Stimulated activated CD4-positive, alpha-beta T cell treated with anti-CD3 and anti-CD28 coated beads, Interleukin-12 subunit alpha, Interleukin-12 subunit beta, amount 100 ng/mL, for 24 hours (primary cell): ENCODE measurements around the gene BPI.
"Not testable (repeated sequence)": the region's sequence is repeated elsewhere in the genome, so short reads cannot be mapped to it uniquely, and the experiment has no call there.

ENCODE experiments used
- DNase-seq, 2 experiments: peaks; one replicate each; pipeline ENCODE4 v3.0.0-alpha.2; 2020; ENCODE audit warnings: low read depth in 2 of 2

Gene BPI

GRCh38 chr20:38303908-38304379, at the start of gene BPI:
Gene BPI (plus strand): TSS chr20:38304156. CDS start chr20:38304224, 68 bp downstream.
- no peak for DNase-seq

GRCh38 chr20:38254621-38255020, 49.3 kb upstream of the BPI start:
- not testable (repeated sequence) for DNase-seq

- DNase-seq = no peak
These were observed 48.6 kb upstream of the BPI start for GRCh38 chr20:38255393-38255792.

GRCh38 chr20:38256021-38256420, 47.9 kb upstream of the BPI start:
- no peak for DNase-seq

GRCh38 chr20:38256966-38257365, 47.0 kb upstream of the BPI start:
- DNase-seq = no peak

GRCh38 chr20:38258545-38259215, 45.3 kb upstream of the BPI start:
- no peak for DNase-seq

GRCh38 chr20:38260025-38260377, 44.0 kb upstream of the BPI start:
- DNase-seq = no peak

GRCh38 chr20:38260378-38261053, 43.4 kb upstream of the BPI start, which contains the start of gene KIAA1755:
Gene KIAA1755 (minus strand): TSS chr20:38260735. CDS start chr20:38260500, 235 bp downstream.
- DNase-seq = no peak

GRCh38 chr20:38261054-38261390, 42.9 kb upstream of the BPI start:
- no peak for DNase-seq

GRCh38 chr20:38262931-38263330, 41.0 kb upstream of the BPI start:
- DNase-seq = no peak

- no peak for DNase-seq
These were observed 37.5 kb upstream of the BPI start for GRCh38 chr20:38266426-38266825.

- DNase-seq = no peak
These were observed 36.7 kb upstream of the BPI start for GRCh38 chr20:38267296-38267695.

GRCh38 chr20:38267901-38268514, 35.9 kb upstream of the BPI start:
- DNase-seq = no peak

- no peak for DNase-seq
These were observed 34.9 kb upstream of the BPI start for GRCh38 chr20:38269040-38269439.

- DNase-seq = no peak
These were observed 34.2 kb upstream of the BPI start for GRCh38 chr20:38269715-38270114.

GRCh38 chr20:38270869-38271605, 32.9 kb upstream of the BPI start:
- DNase-seq = no peak

- DNase-seq = no peak
These were observed 32.3 kb upstream of the BPI start for GRCh38 chr20:38271608-38272120.

- no peak for DNase-seq
These were observed 31.6 kb upstream of the BPI start for GRCh38 chr20:38272398-38272797.

- no peak for DNase-seq
These were observed 31.0 kb upstream of the BPI start for GRCh38 chr20:38272961-38273360.

- DNase-seq = no peak
These were observed 28.0 kb upstream of the BPI start for GRCh38 chr20:38275815-38276550.

- no peak for DNase-seq
These were observed 26.7 kb upstream of the BPI start for GRCh38 chr20:38277285-38277684.
